HG02870 (cell line): ENCODE measurements around the gene EDAR.

Experiments used
- ATAC-seq: cut with Tn5 transposase; IDR thresholded peaks from one replicate; pipeline ENCODE4 v1.9.1; 2021; ENCODE audit warnings: mild to moderate bottlenecking, moderate library complexity; ENCODE audit not compliant: unreplicated experiment

Gene EDAR

DNA sequence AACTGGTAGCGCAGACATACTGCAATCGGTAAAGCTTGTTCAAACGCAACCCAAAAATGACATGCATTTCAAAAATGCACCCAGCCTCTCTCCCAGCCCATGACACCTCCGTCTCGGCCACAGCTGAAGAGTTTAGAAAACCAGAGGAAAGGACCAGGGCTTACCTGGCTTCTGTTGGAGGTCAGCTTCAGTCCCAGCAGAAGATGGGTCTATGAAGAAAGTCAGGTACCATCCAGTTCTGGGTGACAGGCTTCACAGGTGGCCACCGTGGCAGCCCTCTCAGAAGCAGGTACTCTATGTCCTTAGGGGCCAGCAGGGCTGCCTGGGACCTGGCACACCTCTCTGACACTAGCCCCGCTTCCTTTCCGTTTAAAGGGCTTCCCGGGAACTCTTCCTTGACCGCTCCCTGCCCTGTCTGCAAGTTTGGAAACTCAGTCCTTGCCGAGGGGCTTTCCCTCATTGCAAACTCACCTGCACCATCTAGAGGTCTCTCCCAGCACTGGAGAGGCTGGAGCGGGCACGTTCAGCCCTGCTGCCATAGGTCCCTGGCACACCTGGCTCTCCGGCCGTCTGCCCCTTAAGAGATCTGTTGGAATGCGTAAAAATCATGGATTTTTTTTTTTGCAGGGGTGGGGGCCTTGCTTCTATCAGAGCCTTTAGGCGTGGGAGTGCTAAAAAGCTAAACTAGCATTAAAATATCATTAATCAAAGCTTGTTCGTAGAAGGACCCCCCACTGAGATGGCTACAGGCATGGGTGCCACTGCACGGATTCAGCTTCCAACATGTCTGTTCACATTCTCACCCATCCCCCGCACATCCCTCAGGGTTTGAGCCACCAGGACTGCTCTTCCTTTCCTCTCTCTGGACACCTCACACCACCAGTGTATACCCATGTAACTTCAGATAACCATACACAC, at the start of gene EDAR:
EDAR (minus strand) TSS at position 425 of the 918 bp plus-strand sequence. CDS start 58,206 bp downstream, outside the sequence.
- ATAC-seq, result peak; percentile 50

DNA sequence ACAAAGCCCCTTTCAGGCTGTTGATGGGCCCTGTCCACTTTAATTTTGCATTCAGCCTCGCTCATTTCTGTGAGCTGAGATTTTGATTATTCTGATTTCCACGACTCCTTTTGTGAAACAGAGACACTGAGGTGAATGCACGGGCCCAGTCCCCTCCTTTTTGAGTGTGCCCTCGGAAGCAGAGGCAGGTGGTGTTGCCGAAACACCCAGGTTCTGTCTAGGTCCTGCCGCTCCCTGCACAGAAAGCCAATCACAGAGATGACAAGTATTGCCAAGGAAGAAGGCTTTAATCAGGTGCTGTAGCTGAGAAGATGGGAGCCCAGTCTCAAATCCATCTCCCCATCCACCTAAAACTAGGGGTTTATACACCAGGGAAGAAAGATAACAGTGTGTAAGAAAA, 44.2 kb upstream of the EDAR start:
- no peak for ATAC-seq

DNA sequence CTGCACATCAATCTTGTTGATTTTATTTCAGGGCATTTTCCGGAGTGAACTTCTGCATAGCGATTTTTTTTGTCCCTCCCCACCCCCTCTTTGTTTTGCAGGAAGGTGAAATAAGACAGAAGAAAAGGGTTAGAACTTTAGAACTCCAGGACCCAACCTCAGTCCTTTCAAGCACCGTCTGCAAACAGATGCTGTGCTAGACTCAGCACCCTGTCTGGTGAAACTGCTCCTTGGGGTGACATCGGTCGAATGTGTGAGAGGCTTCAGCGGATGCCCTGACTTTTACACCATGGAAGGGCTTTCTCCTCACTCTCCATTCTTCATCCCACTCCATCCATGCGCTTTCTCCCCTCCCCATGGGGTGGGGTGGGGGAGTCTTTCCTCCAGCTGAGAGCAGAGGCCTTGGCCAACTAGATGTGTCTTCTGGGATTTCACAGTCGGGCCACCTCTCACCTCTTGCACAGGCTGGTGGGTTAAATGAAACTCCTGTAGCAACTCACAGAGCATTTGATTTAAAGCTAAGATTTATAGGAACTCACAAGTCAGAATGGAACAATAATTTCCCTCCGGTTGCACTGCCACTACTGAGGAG, 43.3 kb upstream of the EDAR start:
- ATAC-seq, result no peak

- ATAC-seq, result peak; percentile 52
These were observed 42.6 kb upstream of the EDAR start for GRCh38 chr2:109031476-109032228.

DNA sequence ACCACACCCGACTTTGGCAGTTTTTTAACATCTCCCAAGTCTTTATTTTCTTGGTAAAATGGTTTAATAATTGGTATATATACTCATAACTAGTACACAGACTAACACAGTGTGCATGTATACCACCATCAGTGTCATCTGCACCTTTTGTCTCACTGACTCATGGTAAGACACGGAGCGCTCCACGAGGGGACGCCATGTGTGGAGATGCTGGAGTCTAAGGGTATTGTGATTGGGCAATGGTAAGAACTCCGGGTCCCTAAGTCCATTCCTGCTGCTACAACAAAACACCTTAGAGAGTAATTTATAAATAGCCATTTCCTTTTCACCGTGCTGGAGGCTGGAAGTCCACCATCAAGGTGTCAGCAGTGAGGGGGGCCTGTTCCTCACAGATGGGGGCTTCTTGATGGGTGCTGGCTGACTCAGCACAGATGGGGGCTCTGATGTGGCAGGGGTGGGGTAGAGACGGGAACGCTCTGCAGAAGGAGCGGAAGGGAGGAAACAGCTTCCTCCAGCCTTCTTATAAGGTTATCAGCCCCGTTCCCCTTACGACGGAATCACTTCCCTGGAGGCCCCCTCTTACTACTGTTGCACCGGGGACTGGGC, 42.0 kb upstream of the EDAR start:
- ATAC-seq, result no peak

DNA sequence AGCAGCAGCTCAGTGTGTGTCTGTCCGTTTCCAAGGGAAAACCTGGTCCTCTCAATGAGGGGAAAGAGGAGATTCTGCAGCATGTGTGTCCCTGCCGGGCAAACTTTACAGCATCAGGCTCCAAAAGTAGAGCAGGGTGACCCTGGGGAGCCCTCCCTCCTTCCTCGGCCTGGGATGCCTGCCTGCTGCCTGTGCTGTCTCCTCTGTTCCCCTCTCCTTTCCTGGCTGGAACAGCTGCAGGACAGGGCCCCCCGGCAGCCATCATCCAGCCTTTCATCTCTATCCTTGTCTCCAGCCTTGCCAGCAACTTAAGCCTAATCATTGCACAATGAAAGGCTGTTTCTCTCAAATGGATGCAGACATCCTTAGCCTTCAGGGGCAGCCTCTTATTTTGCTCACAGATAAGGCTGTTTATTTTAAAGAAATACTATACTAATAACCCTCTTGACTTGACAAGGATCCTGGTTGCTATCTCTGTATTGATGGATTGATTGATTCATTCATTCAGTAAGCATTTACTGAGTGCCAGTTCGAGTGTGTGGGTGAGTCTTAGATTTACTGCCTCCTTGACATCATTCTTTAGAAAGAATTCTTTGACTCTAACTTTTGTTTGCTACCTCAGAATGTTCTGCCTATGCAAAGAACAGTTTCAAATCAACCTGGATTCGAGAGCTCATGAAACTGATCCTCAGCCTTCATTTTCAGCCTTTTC, 40.6 kb upstream of the EDAR start:
- no peak for ATAC-seq

DNA sequence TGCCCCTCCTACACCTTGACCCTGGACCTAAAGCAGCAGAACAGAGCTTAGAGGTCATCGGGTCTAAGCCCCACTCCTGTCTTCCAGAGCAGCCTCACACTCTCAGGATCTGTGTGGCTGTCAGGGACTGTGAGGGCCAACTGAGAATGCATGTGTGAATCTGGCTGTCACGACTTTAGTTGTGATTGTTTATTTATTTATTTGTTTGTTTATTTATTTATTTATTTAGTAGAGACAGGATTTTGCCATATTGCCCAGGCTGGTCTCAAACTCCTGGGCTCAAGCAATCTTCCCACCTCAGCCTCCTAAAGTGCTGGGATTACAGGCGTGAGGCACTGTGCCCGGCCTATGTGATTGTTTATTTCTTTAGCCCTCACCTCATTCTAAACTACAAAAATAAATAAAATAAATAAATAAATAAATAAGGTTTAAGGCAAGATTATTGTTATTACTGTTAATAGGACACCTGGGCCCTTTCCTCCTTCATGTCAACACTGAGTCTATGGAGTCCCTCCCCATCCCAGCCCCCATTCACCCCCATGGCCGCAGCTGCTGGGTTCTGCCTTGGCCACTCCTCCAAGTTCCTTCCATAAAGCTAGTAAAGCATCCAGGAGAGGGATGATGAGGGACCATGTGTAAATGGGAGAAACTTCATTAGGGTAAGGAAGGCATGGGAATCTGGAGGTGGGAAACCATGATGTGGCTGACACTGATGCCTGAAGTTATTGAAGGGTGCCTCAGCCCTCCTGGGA, 39.9 kb upstream of the EDAR start:
- no peak for ATAC-seq

DNA sequence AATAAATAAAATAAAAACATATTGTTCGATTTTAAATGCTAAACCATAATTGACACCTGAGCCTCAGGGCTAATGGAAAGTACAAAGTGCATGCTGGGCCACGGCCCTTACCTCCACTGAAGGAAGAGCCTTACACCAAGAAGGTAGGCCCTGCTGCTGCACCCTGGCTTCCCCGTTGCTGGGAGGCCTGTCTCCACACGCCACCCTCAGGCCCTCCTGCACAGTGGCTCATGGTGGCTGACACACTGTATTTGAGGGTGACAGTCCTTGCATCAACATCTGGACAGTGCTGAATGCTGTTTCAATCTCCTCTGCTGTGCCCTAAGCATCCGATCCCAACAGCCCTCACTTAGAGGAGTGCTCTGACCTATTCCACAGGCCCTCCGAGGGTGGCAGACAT, 39.3 kb upstream of the EDAR start:
- ATAC-seq, result no peak

DNA sequence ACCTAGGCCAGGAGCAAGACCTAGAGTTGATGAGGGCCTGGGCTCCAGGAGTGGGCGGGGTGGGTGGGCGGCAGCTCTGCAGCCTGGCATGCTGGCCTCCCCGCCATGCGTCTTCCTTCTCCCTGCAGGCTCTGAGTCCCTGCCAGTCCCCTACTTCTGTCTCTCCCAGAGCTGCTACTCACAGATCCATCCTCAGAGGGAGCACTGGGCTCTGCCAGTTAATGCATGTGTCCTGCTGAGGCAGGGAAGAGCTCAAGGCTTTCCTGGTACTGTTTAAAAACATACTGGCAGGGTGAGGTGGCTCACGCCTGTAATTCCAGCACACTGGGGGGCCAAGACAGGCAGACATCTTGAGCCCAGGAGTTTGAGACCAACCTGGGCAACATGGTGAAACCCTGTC, 38.7 kb upstream of the EDAR start:
- ATAC-seq, result no peak

- ATAC-seq, result no peak
These were observed 35.5 kb upstream of the EDAR start for GRCh38 chr2:109024477-109024876.

DNA sequence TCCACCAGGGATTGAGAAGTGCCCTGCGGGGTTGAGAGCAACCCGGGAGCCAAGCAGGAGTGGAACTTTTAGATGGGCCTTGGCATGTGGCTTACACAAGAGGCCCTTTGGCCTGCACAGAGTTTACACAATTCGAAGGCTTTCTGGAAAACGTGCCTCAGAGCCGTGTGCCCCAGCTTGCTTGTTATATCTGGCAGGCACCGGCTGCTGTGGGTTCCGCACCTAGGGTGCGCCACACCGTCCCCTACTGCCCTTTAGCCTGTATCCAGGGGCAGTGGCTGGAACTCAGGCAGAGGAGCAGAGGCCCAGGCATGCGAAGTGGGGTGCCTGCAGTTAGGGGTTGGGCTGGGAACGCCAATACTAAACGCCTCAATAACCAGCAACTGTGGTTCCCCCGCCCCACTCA, 32.9 kb upstream of the EDAR start:
- no peak for ATAC-seq

DNA sequence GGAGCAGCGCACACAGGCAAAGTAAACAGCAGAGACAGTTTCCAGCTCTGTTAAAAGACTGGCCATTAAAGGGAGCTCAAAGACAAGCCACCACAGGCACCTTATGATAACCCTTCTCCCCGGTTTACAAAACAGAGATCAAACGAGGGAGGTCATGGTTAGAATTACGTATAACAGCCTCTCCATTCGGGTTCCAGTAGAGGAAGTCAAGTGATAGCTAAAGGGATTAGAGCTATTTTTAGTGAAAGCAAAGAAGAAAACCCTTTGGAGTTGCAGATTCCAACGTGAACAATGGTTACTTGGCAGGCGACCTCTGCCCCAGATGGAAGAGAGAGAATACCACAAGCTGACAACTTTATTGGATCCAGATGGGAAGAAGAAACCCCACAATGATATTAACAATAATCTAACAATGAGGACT, 31.2 kb upstream of the EDAR start:
- no peak for ATAC-seq

GRCh38 chr2:109018452-109018851, 29.4 kb upstream of the EDAR start:
- no peak for ATAC-seq

- no peak for ATAC-seq
These were observed 28.0 kb upstream of the EDAR start for GRCh38 chr2:109017017-109017416.

- no peak for ATAC-seq
These were observed 27.4 kb upstream of the EDAR start for GRCh38 chr2:109016376-109016775.

DNA sequence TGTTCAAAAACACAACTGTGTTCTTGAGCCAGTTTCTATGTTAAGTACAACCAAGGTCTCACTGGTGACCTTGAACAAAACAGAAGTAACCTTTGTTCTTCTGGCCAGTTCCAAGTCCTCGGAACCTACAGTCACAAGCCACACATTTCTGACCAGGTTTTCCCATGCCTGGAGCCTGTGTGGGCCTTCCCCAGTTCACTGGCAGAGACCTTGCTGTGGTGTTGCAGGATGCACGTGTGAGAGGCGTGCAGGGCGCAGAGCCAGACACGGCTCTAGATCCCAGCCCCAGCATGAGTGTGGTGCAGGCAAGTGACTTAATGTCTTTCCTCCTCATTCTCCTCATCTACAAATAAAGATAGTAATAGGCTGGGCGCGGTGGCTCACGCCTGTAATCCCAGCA, 25.5 kb upstream of the EDAR start:
- ATAC-seq, result no peak

- no peak for ATAC-seq
These were observed 24.0 kb upstream of the EDAR start for GRCh38 chr2:109013051-109013450.

DNA sequence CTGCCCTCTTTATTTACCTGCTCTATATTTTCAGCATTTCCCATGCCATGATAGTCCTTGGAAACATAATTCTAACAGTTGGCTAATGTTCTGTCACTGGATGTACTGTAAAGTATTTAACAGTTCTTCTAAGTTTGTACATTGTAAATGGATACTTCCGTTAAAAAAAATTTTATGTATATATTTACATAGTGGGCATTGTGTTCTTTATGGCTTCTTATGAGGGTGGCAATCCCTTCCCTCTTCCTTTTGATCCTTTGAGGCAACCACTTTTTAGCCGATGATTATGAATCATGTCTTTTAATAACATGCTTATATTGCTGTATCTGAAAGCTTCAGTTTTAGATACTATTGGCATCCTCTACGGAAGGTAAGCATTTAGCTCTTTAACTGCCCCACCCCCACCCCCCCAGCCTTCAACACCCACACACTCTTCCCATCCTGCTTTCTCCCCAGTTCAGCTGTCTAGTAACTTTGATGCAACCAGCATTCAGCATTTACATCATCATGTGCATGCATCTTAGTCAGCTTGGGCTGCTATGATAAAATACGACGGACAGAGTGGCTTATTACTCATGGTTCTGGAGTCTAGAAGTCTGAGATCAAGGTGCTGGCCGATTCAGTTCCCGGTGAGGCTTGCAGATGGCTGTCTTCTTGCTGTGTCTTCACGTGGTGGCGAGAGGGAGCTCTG, 21.0 kb upstream of the EDAR start:
- no peak for ATAC-seq

DNA sequence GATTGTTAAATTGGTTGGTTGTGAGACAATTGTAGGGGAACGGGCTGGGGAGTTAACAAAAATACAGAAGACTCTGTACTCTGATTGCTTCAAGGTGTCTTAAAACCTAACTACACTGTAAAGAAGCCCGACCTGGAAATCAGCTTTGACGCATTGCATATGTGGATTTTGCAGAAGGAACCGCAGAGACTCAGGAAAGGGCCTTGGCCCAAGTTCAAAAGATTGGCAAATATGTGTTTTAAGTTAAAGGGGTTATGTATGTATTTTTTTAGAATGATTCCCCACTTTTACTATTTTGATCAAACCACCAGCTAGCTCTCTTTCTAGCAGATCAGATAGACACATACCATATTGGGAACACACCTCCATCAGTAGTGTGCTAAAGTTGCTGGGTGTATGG, 18.0 kb upstream of the EDAR start:
- no peak for ATAC-seq
